HepG2 (cell line): ENCODE measurements around the gene CDX2. TPM values are rescaled to one million over a fixed set of nuclear protein-coding genes. Genes with fewer than 3 reads are reported as not detected.

Experiments used
- BRD4 ChIP-seq: sonication (generic); formaldehyde crosslinking; IDR thresholded peaks from 2 replicates; pipeline ENCODE4 v1.4.0; 2020; ENCODE audit warnings: missing genetic modification reagents
- MYNN ChIP-seq: sonication (generic); formaldehyde crosslinking; IDR thresholded peaks from 2 replicates; pipeline ENCODE4 v1.4.0; 2020; ENCODE audit warnings: mild to moderate bottlenecking, low read depth, missing genetic modification reagents
- PHF8 ChIP-seq: sonication (generic); formaldehyde crosslinking; IDR thresholded peaks from 2 replicates; pipeline ENCODE4 v1.5.0; 2020; ENCODE audit warnings: missing genetic modification reagents
- POLR2AphosphoS5 ChIP-seq: IDR thresholded peaks from 2 replicates; pipeline ENCODE4 v1.6.1; 2012; ENCODE audit warnings: low read depth, low read length
- RFX5 ChIP-seq: IDR thresholded peaks from 2 replicates; pipeline ENCODE4 v1.6.1; 2011; ENCODE audit warnings: low read depth, low read length, improper control_type of control experiment
- SP5 ChIP-seq: IDR thresholded peaks from 2 replicates; pipeline ENCODE4 v1.6.1; 2016; ENCODE audit warnings: low read depth, borderline replicate concordance
- ZBTB7B ChIP-seq: sonication (generic); formaldehyde crosslinking; IDR thresholded peaks from 2 replicates; pipeline ENCODE4 v1.4.0; 2020; ENCODE audit warnings: missing genetic modification reagents
- ZFX ChIP-seq: sonication (generic); formaldehyde crosslinking; IDR thresholded peaks from 2 replicates; pipeline ENCODE4 v1.4.0; 2020; ENCODE audit warnings: mild to moderate bottlenecking, low read depth, missing genetic modification reagents, moderate library complexity
- ZFY ChIP-seq: sonication (generic); formaldehyde crosslinking; IDR thresholded peaks from 2 replicates; pipeline ENCODE4 v1.4.0; 2020; ENCODE audit warnings: missing genetic modification reagents
- ZNF224 ChIP-seq: sonication (generic); formaldehyde crosslinking; IDR thresholded peaks from 2 replicates; pipeline ENCODE4 v1.5.0; 2020; ENCODE audit warnings: mild to moderate bottlenecking, missing genetic modification reagents
- ZNF563 ChIP-seq: sonication (generic); formaldehyde crosslinking; IDR thresholded peaks from 2 replicates; pipeline ENCODE4 v1.8.0; 2022; ENCODE audit warnings: mild to moderate bottlenecking, moderate library complexity, missing genetic modification reagents
- ZNF644 ChIP-seq: IDR thresholded peaks from 2 replicates; pipeline ENCODE4 v1.6.1; 2016; ENCODE audit warnings: low read depth
- ZNF703 ChIP-seq: sonication (generic); formaldehyde crosslinking; IDR thresholded peaks from 2 replicates; pipeline ENCODE4 v1.5.1; 2020; ENCODE audit warnings: missing genetic modification reagents, mild to moderate bottlenecking, moderate library complexity, borderline replicate concordance
- polyA plus RNA-seq, 8 experiments: library from polyadenylated mRNA; depleted of rRNA in 3 of 8; stranded (reverse) in 7 of 8; unstranded in 1 of 8; fragments of >200 nt; fragmentation: Illumina TruSeq in 4 of 8; extraction: Trizol in 4 of 8; gene quantifications; 2 replicates each; pipeline versions ENCODE4 v1.2.1 to v1.2.3, GENCODE V29; 2011 to 2016; ENCODE audit warnings: low read depth in 4 of 8, missing spikeins in 1 of 8, mixed read lengths in 1 of 8; ENCODE audit not compliant: insufficient read depth in 1 of 8
- total RNA-seq, 5 experiments: library from RNA; depleted of rRNA; stranded (reverse); fragments of >200 nt; fragmentation: Illumina TruSeq; extraction: Trizol; gene quantifications; 2 replicates each; pipeline ENCODE4 v1.2.3, GENCODE V29; 2016; ENCODE audit warnings: low read depth in 1 of 5
- TF ChIP-seq, protein P1 (sequence below): sonication (generic); formaldehyde crosslinking; IDR thresholded peaks from 2 replicates; pipeline ENCODE4 v1.4.0; 2020; ENCODE audit warnings: missing genetic modification reagents
- TF ChIP-seq, protein P2 (sequence below): sonication (generic); formaldehyde crosslinking; IDR thresholded peaks from 2 replicates; pipeline ENCODE4 v1.5.1; 2020; ENCODE audit warnings: missing genetic modification reagents, mild to moderate bottlenecking, borderline replicate concordance
- TF ChIP-seq, protein P3 (sequence below), 2 experiments: sonication (generic) in 1 of 2; formaldehyde crosslinking in 1 of 2; IDR thresholded peaks; 2 replicates each; pipeline versions ENCODE4 v1.5.1 to v1.6.1; 2011 to 2020; ENCODE audit warnings: borderline replicate concordance in 1 of 2, low read depth in 1 of 2, low read length in 1 of 2, mild to moderate bottlenecking in 1 of 2, missing genetic modification reagents in 1 of 2, moderate library complexity in 1 of 2
- TF ChIP-seq, protein P4 (sequence below): sonication (generic); formaldehyde crosslinking; IDR thresholded peaks from 2 replicates; pipeline ENCODE4 v1.8.1; 2023; ENCODE audit warnings: missing genetic modification reagents, inconsistent platforms, borderline replicate concordance
- TF ChIP-seq, protein P5 (sequence below): sonication (generic); formaldehyde crosslinking; IDR thresholded peaks from 2 replicates; pipeline ENCODE4 v1.5.0; 2020; ENCODE audit warnings: missing genetic modification reagents, mild to moderate bottlenecking, borderline replicate concordance
- TF ChIP-seq, protein P6 (sequence below): sonication (generic); formaldehyde crosslinking; IDR thresholded peaks from 2 replicates; pipeline ENCODE4 v1.4.0; 2020; ENCODE audit warnings: missing genetic modification reagents

Gene CDX2
- total and polyA plus RNA-seq, 2 of the 13 experiments (the other 11 are each of a cell fraction or from before 2014, with no cell fraction given), result 0.04 TPM; not detected in 1

DNA sequence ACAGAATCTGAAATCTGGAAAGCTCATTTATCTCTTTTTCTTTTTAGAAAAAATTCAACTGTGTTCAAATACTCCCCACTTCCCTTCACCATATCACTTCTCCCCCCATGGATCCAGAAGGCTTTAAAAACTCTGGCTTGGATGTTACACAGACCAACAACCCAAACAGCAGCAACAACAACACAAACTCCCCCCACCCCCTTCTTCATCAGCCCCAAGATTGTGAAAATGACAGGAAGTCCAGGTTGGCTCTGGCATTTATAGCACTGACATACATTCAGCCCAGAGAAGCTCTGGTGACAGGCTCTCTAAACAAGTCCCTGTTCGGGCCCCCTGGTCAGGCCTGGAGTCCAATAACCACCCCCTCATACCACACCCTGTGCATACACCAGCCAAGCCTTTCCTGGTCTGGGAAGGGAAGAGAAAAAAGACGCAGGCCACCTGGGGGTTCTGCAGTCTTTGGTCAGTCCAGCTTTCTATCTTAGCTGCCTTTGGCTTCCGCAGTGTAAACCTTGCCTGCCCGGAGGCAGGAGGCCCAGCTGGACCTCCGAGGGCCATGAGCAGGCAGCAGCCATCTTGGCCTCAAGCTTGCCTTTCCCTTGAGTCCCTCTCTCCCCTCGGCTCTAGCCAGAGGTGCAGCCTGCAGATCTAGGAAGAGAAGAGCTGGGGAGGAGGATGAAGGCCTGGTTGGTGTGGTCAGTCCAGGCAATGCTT is 6.8 kb downstream of the CDX2 start (continued):
- TF ChIP-seq, protein P1, sequence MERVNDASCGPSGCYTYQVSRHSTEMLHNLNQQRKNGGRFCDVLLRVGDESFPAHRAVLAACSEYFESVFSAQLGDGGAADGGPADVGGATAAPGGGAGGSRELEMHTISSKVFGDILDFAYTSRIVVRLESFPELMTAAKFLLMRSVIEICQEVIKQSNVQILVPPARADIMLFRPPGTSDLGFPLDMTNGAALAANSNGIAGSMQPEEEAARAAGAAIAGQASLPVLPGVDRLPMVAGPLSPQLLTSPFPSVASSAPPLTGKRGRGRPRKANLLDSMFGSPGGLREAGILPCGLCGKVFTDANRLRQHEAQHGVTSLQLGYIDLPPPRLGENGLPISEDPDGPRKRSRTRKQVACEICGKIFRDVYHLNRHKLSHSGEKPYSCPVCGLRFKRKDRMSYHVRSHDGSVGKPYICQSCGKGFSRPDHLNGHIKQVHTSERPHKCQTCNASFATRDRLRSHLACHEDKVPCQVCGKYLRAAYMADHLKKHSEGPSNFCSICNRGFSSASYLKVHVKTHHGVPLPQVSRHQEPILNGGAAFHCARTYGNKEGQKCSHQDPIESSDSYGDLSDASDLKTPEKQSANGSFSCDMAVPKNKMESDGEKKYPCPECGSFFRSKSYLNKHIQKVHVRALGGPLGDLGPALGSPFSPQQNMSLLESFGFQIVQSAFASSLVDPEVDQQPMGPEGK (CRISPR knock-in tag), result peak; percentile 23; the same call in 1 of the 2 replicates
- TF ChIP-seq ZFX (peak; percentile 59), ZNF563 (CRISPR knock-in tag) (no peak), BRD4 (CRISPR knock-in tag) (peak; percentile 47; the same call in 1 of the 2 replicates), RFX5 (no peak), PHF8 (CRISPR knock-in tag) (peak; percentile 36; the same call in 1 of the 2 replicates), ZBTB7B (CRISPR knock-in tag) (peak; percentile 57; the same call in 1 of the 2 replicates), MYNN (no peak), POLR2AphosphoS5 (no peak; the same call in 1 of the 2 replicates), ZNF703 (CRISPR knock-in tag) (no peak), SP5 (CRISPR knock-in tag) (no peak), ZNF224 (CRISPR knock-in tag) (no peak), ZNF644 (CRISPR knock-in tag) (0 out of 2 replicates have a peak, but pooled peaks have one; percentile 48), ZFY (CRISPR knock-in tag) (peak; percentile 26; the same call in 1 of the 2 replicates)
- TF ChIP-seq, protein P2, sequence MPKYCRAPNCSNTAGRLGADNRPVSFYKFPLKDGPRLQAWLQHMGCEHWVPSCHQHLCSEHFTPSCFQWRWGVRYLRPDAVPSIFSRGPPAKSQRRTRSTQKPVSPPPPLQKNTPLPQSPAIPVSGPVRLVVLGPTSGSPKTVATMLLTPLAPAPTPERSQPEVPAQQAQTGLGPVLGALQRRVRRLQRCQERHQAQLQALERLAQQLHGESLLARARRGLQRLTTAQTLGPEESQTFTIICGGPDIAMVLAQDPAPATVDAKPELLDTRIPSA, result no peak
- TF ChIP-seq, protein P3, sequence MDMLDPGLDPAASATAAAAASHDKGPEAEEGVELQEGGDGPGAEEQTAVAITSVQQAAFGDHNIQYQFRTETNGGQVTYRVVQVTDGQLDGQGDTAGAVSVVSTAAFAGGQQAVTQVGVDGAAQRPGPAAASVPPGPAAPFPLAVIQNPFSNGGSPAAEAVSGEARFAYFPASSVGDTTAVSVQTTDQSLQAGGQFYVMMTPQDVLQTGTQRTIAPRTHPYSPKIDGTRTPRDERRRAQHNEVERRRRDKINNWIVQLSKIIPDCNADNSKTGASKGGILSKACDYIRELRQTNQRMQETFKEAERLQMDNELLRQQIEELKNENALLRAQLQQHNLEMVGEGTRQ (IDR thresholded peaks at IDR 0.05; ENCODE audit: low read depth, low read length), result no peak
- TF ChIP-seq, protein P3 (CRISPR knock-in tag; IDR thresholded peaks at IDR 0.05; ENCODE audit: borderline replicate concordance), result no peak
- TF ChIP-seq, protein P4, sequence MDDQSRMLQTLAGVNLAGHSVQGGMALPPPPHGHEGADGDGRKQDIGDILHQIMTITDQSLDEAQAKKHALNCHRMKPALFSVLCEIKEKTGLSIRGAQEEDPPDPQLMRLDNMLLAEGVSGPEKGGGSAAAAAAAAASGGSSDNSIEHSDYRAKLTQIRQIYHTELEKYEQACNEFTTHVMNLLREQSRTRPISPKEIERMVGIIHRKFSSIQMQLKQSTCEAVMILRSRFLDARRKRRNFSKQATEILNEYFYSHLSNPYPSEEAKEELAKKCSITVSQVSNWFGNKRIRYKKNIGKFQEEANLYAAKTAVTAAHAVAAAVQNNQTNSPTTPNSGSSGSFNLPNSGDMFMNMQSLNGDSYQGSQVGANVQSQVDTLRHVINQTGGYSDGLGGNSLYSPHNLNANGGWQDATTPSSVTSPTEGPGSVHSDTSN (CRISPR knock-in tag), result no peak
- TF ChIP-seq, protein P5, sequence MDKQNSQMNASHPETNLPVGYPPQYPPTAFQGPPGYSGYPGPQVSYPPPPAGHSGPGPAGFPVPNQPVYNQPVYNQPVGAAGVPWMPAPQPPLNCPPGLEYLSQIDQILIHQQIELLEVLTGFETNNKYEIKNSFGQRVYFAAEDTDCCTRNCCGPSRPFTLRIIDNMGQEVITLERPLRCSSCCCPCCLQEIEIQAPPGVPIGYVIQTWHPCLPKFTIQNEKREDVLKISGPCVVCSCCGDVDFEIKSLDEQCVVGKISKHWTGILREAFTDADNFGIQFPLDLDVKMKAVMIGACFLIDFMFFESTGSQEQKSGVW (CRISPR knock-in tag), result no peak
- TF ChIP-seq, protein P6, sequence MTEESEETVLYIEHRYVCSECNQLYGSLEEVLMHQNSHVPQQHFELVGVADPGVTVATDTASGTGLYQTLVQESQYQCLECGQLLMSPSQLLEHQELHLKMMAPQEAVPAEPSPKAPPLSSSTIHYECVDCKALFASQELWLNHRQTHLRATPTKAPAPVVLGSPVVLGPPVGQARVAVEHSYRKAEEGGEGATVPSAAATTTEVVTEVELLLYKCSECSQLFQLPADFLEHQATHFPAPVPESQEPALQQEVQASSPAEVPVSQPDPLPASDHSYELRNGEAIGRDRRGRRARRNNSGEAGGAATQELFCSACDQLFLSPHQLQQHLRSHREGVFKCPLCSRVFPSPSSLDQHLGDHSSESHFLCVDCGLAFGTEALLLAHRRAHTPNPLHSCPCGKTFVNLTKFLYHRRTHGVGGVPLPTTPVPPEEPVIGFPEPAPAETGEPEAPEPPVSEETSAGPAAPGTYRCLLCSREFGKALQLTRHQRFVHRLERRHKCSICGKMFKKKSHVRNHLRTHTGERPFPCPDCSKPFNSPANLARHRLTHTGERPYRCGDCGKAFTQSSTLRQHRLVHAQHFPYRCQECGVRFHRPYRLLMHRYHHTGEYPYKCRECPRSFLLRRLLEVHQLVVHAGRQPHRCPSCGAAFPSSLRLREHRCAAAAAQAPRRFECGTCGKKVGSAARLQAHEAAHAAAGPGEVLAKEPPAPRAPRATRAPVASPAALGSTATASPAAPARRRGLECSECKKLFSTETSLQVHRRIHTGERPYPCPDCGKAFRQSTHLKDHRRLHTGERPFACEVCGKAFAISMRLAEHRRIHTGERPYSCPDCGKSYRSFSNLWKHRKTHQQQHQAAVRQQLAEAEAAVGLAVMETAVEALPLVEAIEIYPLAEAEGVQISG (CRISPR knock-in tag), result no peak
